ENCODE data around the gene AQR.
"Not testable (repeated sequence)": the region's sequence is repeated elsewhere in the genome, so short reads cannot be mapped to it uniquely, and the experiment has no call there.

Gene AQR

GRCh38 chr15:34869110-34869509 lies 100.4 kb downstream of the AQR start:
- DNase-seq: no peak

- no peak for DNase-seq
Measured at GRCh38 chr15:34865531-34865930, 104.0 kb downstream of the AQR start.

- DNase-seq: no peak
Measured at GRCh38 chr15:34861214-34861613, 108.3 kb downstream of the AQR start.

GRCh38 chr15:34855893-34856292 lies 113.6 kb downstream of the AQR start:
- no peak for DNase-seq

- DNase-seq: no peak
Measured at GRCh38 chr15:34855413-34855812, 114.1 kb downstream of the AQR start.

- DNase-seq: no peak
Measured at GRCh38 chr15:34854232-34854631, 115.3 kb downstream of the AQR start.

- no peak for DNase-seq
Measured at GRCh38 chr15:34853001-34853758, 116.4 kb downstream of the AQR start.

GRCh38 chr15:34851751-34852150 lies 117.8 kb downstream of the AQR start:
- no peak for DNase-seq

- DNase-seq: no peak
Measured at GRCh38 chr15:34851007-34851406, 118.5 kb downstream of the AQR start.

GRCh38 chr15:34850121-34850520 lies 119.4 kb downstream of the AQR start:
- DNase-seq: no peak

- DNase-seq: no peak
Measured at GRCh38 chr15:34849364-34849959, 120.1 kb downstream of the AQR start.

- no peak for DNase-seq
Measured at GRCh38 chr15:34847598-34847997, 121.9 kb downstream of the AQR start.

GRCh38 chr15:34841262-34841725 lies 128.2 kb downstream of the AQR start:
- DNase-seq: no peak

- DNase-seq: no peak
Measured at GRCh38 chr15:34838282-34838681, 131.3 kb downstream of the AQR start.

- no peak for DNase-seq
Measured at GRCh38 chr15:34837246-34838016, 132.1 kb downstream of the AQR start.

- DNase-seq: no peak
Measured at GRCh38 chr15:34828145-34828911, 141.2 kb downstream of the AQR start.

GRCh38 chr15:34821831-34822230 lies 147.7 kb downstream of the AQR start:
- DNase-seq: no peak

GRCh38 chr15:34820110-34820509 lies 149.4 kb downstream of the AQR start:
- no peak for DNase-seq

GRCh38 chr15:34818526-34818925 lies 151.0 kb downstream of the AQR start:
- no peak for DNase-seq

- no peak for DNase-seq
Measured at GRCh38 chr15:34815836-34816235, 153.7 kb downstream of the AQR start.

- DNase-seq: no peak
Measured at GRCh38 chr15:34813446-34814190, 155.9 kb downstream of the AQR start.

- not testable (repeated sequence) for DNase-seq
Measured at GRCh38 chr15:34812868-34813365, 156.6 kb downstream of the AQR start.

Data from CD4-positive, alpha-beta T cell treated with Interferon alpha-2 for 1 hour (primary cell).